Fibroblast of lung (primary cell): ENCODE data around the gene SOHLH2.

ENCODE experiments used
- EZH2 ChIP-seq: IDR thresholded peaks from 2 replicates; pipeline ENCODE4 v1.5.1; 2012; ENCODE audit warnings: low read length, control low read depth, mild to moderate bottlenecking; ENCODE audit errors: missing control alignments
- TF ChIP-seq, protein P1 (sequence below), 2 donors: IDR thresholded peaks in 1 of 2; conservative IDR thresholded peaks in 1 of 2; 1 replicate in 1 of 2; 2 replicates in 1 of 2; pipeline ENCODE4 v1.5.1; 2011 to 2012; ENCODE audit warnings: low read length in 2 of 2, control low read depth in 1 of 2, inconsistent platforms in 1 of 2, low read depth in 1 of 2, mild to moderate bottlenecking in 1 of 2

DNA sequence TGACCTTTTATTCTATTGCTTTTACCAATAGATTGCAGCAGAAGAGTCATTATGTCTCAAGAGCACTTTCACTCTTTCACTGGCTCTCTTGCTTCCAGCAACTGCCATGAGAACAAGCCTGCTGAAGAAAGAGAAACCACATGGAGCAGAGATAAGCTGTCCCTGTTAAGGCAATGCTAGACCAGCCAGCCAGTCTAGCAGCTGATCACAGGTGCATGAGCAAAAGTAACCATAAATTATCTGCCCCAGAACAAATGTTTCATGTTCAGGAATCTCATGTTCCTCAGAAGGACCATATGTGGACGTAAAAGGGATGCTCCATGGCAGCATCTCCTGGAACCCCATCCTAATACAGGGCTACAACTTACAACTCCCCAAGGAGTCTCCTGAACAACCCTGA lies 62.8 kb downstream of the SOHLH2 start:
- TF ChIP-seq, protein P1, sequence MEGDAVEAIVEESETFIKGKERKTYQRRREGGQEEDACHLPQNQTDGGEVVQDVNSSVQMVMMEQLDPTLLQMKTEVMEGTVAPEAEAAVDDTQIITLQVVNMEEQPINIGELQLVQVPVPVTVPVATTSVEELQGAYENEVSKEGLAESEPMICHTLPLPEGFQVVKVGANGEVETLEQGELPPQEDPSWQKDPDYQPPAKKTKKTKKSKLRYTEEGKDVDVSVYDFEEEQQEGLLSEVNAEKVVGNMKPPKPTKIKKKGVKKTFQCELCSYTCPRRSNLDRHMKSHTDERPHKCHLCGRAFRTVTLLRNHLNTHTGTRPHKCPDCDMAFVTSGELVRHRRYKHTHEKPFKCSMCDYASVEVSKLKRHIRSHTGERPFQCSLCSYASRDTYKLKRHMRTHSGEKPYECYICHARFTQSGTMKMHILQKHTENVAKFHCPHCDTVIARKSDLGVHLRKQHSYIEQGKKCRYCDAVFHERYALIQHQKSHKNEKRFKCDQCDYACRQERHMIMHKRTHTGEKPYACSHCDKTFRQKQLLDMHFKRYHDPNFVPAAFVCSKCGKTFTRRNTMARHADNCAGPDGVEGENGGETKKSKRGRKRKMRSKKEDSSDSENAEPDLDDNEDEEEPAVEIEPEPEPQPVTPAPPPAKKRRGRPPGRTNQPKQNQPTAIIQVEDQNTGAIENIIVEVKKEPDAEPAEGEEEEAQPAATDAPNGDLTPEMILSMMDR (conservative IDR thresholded peaks at IDR 0.05 in 1 of 2, IDR thresholded peaks at IDR 0.05 in 1 of 2; ENCODE audit: low read depth in 1 of 2, low read length in 2 of 2), result no peak
- TF ChIP-seq EZH2, result no peak
